Myocyte (in vitro differentiated cells): ENCODE measurements around the gene RGS18. TPM values are rescaled to one million over a fixed set of nuclear protein-coding genes. Genes with fewer than 3 reads are reported as not detected.
"Not testable (repeated sequence)": the region's sequence is repeated elsewhere in the genome, so short reads cannot be mapped to it uniquely, and the experiment has no call there.

ENCODE experiments used
- DNase-seq: peaks from one replicate; pipeline ENCODE4 v3.0.0-alpha.2; 2012; ENCODE audit warnings: low read depth
- polyA plus RNA-seq: library from polyadenylated mRNA; unstranded; fragments of >200 nt; gene quantifications from one replicate; pipeline ENCODE4 v1.2.1, GENCODE V29; 2012; ENCODE audit warnings: missing spikeins
- total RNA-seq: library from RNA; depleted of rRNA; stranded (reverse); fragments of >200 nt; gene quantifications from 2 replicates; pipeline ENCODE4 v1.2.3, GENCODE V29; 2014

Gene RGS18
- not detected in 2 replicates for total RNA-seq
- polyA plus RNA-seq = not detected

- DNase-seq = no peak
Observed at GRCh38 chr1:192158181-192158580, at the start of gene RGS18. RGS18 (plus strand) TSS chr1:192158462; CDS start chr1:192158638, 176 bp downstream.

- DNase-seq = no peak
Observed at GRCh38 chr1:192109576-192109975, 48.7 kb upstream of the RGS18 start.

DNA sequence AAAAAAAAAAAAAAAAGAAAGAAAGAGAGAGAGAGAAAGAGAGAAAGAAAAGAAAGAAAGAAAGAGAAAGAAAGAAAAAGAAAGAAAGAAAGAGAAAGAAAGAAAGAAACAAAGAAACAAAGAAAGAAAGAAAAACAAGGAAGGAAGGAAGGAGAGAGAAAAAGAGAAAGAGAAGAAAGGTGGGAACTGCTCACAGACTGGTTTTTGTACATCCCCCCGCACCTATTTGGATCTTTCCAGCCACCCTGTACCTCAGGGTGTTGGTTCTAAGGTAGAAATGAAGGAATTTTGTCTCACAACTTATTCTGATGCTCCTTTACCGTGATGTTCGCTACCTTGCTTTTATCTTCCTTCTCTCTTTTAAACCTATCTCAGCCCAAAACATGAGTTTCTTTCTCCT lies 43.3 kb upstream of the RGS18 start:
- no peak for DNase-seq

GRCh38 chr1:192118881-192119405 lies 39.3 kb upstream of the RGS18 start:
- DNase-seq = no peak

GRCh38 chr1:192119701-192120100 lies 38.6 kb upstream of the RGS18 start:
- DNase-seq = no peak

DNA sequence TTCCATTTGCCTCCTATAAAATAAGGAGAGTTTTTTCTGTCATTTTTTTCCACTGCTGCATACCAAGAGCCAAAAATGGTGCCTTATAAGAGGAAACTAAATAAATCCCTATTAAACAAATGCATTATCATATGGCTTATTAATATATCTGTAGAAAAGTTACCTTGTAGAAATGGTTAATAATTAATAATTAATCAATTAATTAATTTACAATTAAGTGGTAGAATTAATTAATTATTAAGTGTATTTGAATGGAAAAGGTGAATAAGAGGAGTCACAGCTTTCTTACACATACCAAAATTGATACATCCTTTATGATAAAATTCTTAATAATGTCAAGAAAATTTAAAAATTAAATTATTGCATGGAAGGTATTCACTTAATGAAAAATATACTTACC lies 35.6 kb upstream of the RGS18 start:
- no peak for DNase-seq

DNA sequence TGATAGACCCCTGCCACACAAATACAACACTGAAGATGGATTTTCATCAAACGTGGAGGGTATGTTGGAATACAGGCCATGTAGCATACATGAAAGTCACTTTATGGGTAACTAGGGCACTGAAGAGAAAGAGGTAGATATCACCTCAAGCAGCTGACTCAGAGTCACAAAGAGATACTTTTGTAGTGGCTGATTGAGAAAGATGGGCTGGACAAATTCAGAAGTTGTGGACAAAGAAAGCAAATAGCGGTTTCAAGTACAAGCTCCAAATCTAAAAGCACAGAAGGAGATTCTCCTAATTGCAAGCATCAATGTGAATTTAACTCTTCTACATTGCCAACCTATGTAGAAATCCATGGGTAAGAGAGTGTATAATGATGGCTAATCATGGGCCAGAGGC lies 35.0 kb upstream of the RGS18 start:
- DNase-seq = no peak

DNA sequence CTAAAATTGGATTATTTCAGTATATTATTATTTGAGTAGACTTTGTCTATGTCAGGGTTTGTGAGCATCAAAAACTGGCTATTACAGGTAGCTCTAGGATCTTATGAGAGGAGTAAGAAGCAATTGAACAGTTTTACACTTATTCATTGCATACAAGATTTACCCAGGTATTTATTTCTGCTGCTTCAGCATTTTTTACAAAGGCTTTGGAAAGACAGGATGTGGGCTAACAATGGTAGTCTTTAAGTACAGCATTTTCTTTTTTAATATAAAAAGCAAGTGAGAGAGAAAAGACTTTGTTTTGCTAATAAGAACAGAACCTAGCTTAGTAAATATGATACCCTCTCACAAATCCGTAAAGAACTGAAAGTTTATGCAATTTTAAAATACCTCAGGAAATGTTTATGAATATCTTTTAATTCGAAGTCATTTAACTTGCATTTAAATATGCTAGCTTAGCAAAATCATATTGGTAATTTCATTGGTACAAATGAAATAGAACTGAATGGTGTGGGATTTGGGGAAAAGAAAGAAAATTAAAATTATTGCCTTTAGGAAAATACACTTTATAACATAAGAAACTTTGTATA lies 32.1 kb upstream of the RGS18 start:
- no peak for DNase-seq

DNA sequence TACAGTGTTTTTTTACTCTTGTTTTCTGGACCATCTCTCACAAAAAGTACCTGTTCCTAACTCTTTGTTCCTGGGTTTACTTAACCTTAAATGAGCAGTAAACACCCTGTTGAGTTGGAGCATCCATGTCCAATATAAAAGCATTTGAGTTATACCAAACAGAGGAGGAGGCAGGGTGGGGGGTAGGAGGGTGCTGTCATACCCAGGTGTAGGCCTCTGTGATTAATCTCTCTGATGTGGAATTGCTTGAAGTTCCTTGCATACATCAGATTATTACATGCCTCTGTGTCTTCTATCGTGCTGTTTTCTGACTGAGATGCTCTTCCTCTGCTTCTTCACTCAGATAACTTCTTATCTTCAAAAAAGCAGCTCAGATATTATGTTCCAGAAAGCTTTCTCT lies 28.1 kb upstream of the RGS18 start:
- no peak for DNase-seq

- not testable (repeated sequence) for DNase-seq
Observed at GRCh38 chr1:192130865-192131264, 27.4 kb upstream of the RGS18 start.

GRCh38 chr1:192131914-192132313 lies 26.3 kb upstream of the RGS18 start:
- no peak for DNase-seq

- DNase-seq = no peak
Observed at GRCh38 chr1:192133350-192133926, 24.8 kb upstream of the RGS18 start.

GRCh38 chr1:192140382-192140781 lies 17.9 kb upstream of the RGS18 start:
- no peak for DNase-seq

DNA sequence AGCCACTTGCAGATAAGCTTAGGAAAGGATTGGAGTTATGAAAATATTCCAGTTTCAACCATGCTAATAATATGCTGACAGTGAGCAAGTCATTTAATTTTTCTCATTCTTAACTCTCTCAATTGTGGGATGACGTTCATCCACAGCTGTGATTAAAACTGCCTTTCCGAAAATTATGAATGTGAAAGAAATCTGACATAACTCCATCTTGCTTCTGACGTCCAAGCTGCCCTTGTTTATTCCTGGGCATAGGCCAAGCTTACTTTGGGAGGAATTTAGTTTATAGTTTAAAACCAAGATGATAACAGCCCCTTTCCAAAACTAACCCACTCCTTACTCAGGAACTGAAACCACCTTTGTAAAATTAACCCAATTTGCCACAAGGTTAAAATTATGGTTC lies 11.0 kb upstream of the RGS18 start:
- DNase-seq = no peak

DNA sequence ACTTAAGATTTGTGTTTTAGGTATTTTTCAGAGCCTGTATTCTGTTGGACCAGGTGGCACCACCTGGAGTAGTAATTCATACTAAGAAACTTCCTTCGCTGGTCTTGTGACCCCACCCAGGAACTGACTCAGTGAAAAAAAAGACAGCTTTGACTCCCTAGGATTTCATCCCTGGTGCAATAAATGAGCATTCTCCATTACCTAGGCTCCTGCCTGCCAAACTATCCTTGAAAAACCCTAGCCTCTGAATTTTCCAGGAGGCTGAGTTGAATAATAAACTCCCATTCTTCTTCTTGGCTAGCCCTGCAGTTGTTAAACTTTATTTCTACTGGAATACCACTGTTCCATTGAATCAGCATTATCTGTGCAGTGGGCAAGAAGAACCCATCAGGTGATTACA lies 10.6 kb upstream of the RGS18 start:
- DNase-seq = no peak

DNA sequence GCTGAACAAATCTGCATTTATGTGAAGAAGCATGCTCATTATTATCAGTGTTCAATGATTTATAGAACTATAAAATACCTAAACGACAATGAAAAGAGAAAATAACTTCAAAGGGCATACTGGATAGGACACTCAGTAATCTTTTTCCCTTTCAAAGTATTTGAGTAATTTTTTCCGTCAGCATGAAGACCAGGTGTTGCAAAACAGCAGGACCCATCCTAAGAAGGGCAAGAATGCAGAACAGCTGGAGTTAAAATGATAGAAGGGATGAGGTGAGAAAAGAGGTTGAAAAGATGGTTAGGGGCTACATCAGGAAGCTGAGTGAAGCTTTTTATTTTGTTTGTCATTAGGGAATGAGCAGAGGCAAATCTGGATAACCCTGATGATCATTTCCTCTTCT lies 7.1 kb upstream of the RGS18 start:
- DNase-seq = no peak

GRCh38 chr1:192153276-192153675 lies 5.0 kb upstream of the RGS18 start:
- peak; percentile 5 for DNase-seq

DNA sequence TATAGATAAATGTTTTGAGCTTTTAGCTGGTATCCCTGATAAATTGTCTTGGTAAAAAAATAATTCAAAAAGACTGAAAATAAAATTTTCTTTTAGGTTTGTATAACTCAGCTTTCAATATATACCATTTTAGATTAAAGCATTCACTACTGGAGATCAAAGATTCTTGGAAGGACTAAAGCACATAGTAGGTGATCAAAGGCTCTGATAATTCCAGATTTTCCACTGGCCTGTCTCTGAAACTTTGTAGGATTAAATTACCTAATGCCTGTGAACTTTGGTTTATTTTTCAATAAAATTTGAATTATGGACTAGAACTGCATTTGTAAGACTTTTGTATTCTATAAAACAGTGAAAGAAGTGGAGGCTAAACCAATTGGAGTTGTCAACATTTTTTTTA lies 1.2 kb upstream of the RGS18 start:
- no peak for DNase-seq

DNA sequence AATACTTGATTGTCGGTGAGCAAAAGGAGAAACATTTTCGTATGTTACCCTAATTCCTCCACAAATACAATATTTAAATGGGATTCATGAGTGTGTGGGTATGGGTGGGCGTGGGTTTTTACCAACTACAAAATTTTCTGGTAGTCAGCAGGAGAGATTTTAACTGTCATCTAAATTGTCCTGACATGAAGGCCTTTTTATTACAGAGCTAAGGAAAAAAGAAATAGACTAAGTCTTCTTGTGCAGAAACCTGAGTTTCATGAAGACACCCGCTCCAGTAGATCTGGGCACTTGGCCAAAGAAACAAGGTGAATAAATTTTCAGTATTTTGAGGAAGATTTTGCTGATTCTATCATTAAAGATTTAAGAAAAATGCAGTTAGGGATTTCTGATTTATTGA lies 752 bp downstream of the RGS18 start:
- DNase-seq = no peak

DNA sequence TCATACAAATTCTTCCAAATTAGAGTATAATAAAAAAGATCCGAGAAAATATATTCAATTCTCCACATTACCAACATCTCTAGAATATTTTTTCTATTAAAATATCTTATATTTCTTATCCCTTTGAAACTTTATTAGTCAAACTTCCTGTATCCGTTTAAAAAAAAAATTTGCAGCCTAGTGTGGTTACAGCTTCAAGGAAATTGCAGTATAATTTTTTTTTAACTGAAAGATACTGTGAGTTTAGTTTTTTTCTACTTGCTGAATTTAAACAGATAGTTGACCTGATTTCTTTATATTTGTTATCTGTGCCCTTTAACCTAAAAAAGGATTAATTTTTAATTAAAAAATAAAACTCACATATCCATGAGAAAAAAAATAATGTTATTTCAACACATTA lies 1.5 kb downstream of the RGS18 start:
- no peak for DNase-seq

DNA sequence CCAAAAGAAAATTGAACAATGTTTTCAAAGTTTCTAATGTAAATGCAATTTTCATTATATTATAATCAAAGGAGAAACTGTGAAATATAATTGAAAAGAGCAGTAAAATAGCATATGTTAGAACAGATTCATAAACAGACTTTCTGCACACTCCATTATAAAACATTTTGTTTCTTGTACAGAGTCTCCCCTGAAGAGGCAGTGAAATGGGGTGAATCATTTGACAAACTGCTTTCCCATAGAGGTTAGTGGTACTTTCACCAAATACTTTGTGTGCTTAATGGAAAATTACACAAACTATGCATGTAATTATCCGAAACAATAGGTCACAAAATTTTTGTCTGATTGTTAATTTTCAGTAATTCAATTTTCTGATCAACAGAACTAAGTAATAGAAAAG lies 1.9 kb downstream of the RGS18 start:
- DNase-seq = peak; percentile 6

- no peak for DNase-seq
Observed at GRCh38 chr1:192161976-192162375, 3.7 kb downstream of the RGS18 start.

DNA sequence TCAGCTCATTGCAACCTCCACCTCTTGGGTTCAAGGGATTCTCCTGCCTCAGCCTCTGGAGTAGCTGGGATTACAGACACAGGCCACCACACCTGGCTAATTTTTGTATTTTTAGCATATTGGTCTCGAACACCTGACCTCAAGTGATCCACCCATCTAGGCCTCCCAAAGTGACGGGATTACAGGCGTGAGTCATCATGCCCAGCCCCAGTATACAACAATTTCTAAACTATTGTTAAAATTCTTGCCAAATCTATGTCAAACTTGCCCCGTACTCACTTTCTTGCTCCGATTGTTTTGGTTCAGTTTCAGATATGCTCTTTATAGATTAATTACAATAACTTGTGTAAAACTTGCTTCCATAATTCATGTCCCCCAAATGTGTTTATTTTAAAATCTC lies 4.1 kb downstream of the RGS18 start:
- DNase-seq = no peak
